SK-N-SH (cell line): ENCODE measurements around the gene R3HDM1. TPM values are rescaled to one million over a fixed set of nuclear protein-coding genes. Genes with fewer than 3 reads are reported as not detected.

Experiments used
- CTCF ChIA-PET: fragments of 300-600, 350-600 bp; formaldehyde crosslinking; extraction: SDS; loops from one replicate; lab custom pipeline; 2021; lab: Yijun Ruan, JAX
- POLR2A ChIA-PET: fragments of 350-600 bp; sonication (Branson Sonifier 250); formaldehyde crosslinking; extraction: SDS; loops from one replicate; lab custom pipeline; 2020; ENCODE audit warnings: antibody characterized with exemption, inconsistent platforms; lab: Yijun Ruan, JAX
- DNase-seq: peaks from one replicate; pipeline ENCODE4 v3.0.0; 2012
- H2AFZ ChIP-seq: fragments of 200-600 bp; sonication (generic); 2 replicates; pipeline ENCODE4 v1.8.1; 2016; ENCODE audit warnings: antibody characterized with exemption, mild to moderate bottlenecking, low read depth
- H3F3A ChIP-seq: fragments of 200-600 bp; sonication (generic); replicated peaks from 2 replicates; pipeline ENCODE3; 2016; ENCODE audit warnings: antibody characterized with exemption, mild to moderate bottlenecking; ENCODE audit not compliant: insufficient read depth
- H3K27ac ChIP-seq, 2 experiments: fragments of 200-500 bp in 1 of 2; fragments of 200-600 bp in 1 of 2; sonication (Bioruptor generic) in 1 of 2; sonication (generic), shearing (Covaris generic) in 1 of 2; 2 replicates each; pipeline versions ENCODE4 v1.5.1 to v1.6.1; 2014 to 2016; ENCODE audit warnings: low read depth in 2 of 2, inconsistent platforms in 1 of 2, low read length in 1 of 2, mild to moderate bottlenecking in 1 of 2, mixed read lengths in 1 of 2
- H3K27me3 ChIP-seq: fragments of 200-600 bp; sonication (generic), shearing (Covaris generic); 2 replicates; pipeline ENCODE4 v1.6.1; 2016; ENCODE audit warnings: mixed run types; ENCODE audit not compliant: insufficient read depth
- H3K36me3 ChIP-seq, 2 experiments: fragments of 200-500 bp in 1 of 2; fragments of 200-600 bp in 1 of 2; sonication (Bioruptor generic) in 1 of 2; sonication (generic) in 1 of 2; replicated peaks in 1 of 2; 2 replicates each; pipeline versions ENCODE3 to v1.5.1; 2014 to 2016; ENCODE audit warnings: low read length in 1 of 2, mild to moderate bottlenecking in 1 of 2; ENCODE audit not compliant: insufficient read depth in 2 of 2, control insufficient read depth in 1 of 2
- H3K4me1 ChIP-seq, 2 experiments: fragments of 200-500 bp in 1 of 2; fragments of 200-600 bp in 1 of 2; sonication (Bioruptor generic) in 1 of 2; sonication (generic), shearing (Covaris generic) in 1 of 2; 2 replicates each; pipeline versions ENCODE4 v1.5.1 to v1.6.1; 2014 to 2016; ENCODE audit warnings: low read depth in 1 of 2, low read length in 1 of 2, mixed run types in 1 of 2; ENCODE audit not compliant: insufficient read depth in 2 of 2, control insufficient read depth in 1 of 2
- H3K4me2 ChIP-seq: fragments of 200-600 bp; sonication (generic), shearing (Covaris generic); 2 replicates; pipeline ENCODE4 v1.6.1; 2017; ENCODE audit warnings: mixed run types
- H3K4me3 ChIP-seq, 2 experiments: fragments of 200-500 bp in 1 of 2; fragments of 200-600 bp in 1 of 2; sonication (Bioruptor generic) in 1 of 2; sonication (generic), shearing (Covaris generic) in 1 of 2; 2 replicates each; pipeline versions ENCODE4 v1.5.1 to v1.8.1; 2014 to 2016; ENCODE audit warnings: low read depth in 2 of 2, inconsistent platforms in 1 of 2, low read length in 1 of 2, mild to moderate bottlenecking in 1 of 2, mixed read lengths in 1 of 2, moderate library complexity in 1 of 2
- H3K79me2 ChIP-seq: fragments of 200-600 bp; sonication (generic); 2 replicates; pipeline ENCODE4 v1.8.1; 2017; ENCODE audit warnings: mild to moderate bottlenecking; ENCODE audit not compliant: insufficient read depth
- H3K9ac ChIP-seq: fragments of 200-600 bp; sonication (generic); 2 replicates; pipeline ENCODE4 v1.6.1; 2017; ENCODE audit warnings: mixed run types
- H3K9me2 ChIP-seq: fragments of 200-600 bp; sonication (generic); 2 replicates; pipeline ENCODE4 v1.6.1; 2017; ENCODE audit warnings: mixed run types
- H3K9me3 ChIP-seq: fragments of 200-600 bp; sonication (generic); 2 replicates; pipeline ENCODE4 v1.6.1; 2017; ENCODE audit warnings: mixed run types, mild to moderate bottlenecking, moderate library complexity
- H4K20me1 ChIP-seq: fragments of 200-600 bp; sonication (generic); 2 replicates; pipeline ENCODE4 v1.6.1; 2017; ENCODE audit warnings: mild to moderate bottlenecking, mixed run types; ENCODE audit not compliant: insufficient read depth
- ELF1 ChIP-seq: IDR thresholded peaks from 2 replicates; pipeline ENCODE4 v1.4.0; 2012
- EP300 ChIP-seq, 2 experiments: IDR thresholded peaks; 2 replicates each; pipeline versions ENCODE4 v1.4.0 to v1.6.1; 2012; ENCODE audit warnings: borderline replicate concordance in 1 of 2, low read depth in 1 of 2, low read length in 1 of 2
- EZH2phosphoT487 ChIP-seq: fragments of 200-600 bp; sonication (generic); IDR thresholded peaks from 2 replicates; pipeline ENCODE4 v1.6.1; 2017; ENCODE audit warnings: low read depth, mixed run types, mild to moderate bottlenecking, antibody characterized with exemption, moderate library complexity, borderline replicate concordance
- FOSL2 ChIP-seq: IDR thresholded peaks from 2 replicates; pipeline ENCODE4 v1.4.0; 2012; ENCODE audit warnings: low read depth, mild to moderate bottlenecking, moderate library complexity, borderline replicate concordance
- FOXJ3 ChIP-seq: sonication (generic); formaldehyde crosslinking; IDR thresholded peaks from 2 replicates; pipeline ENCODE4 v1.5.1; 2020; ENCODE audit warnings: mild to moderate bottlenecking, missing genetic modification reagents
- FOXM1 ChIP-seq: IDR thresholded peaks from 2 replicates; pipeline ENCODE4 v1.4.0; 2012; ENCODE audit warnings: low read depth, mild to moderate bottlenecking
- JUND ChIP-seq: IDR thresholded peaks from 2 replicates; pipeline ENCODE4 v1.4.0; 2012
- MEF2A ChIP-seq: IDR thresholded peaks from 2 replicates; pipeline ENCODE4 v1.4.0; 2012; ENCODE audit warnings: low read depth, borderline replicate concordance
- MXI1 ChIP-seq: IDR thresholded peaks from 2 replicates; pipeline ENCODE4 v1.6.1; 2012; ENCODE audit warnings: mild to moderate bottlenecking, low read depth, low read length, improper control_type of control experiment
- POLR2AphosphoS5 ChIP-seq: IDR thresholded peaks from 2 replicates; pipeline ENCODE4 v1.6.1; 2012; ENCODE audit warnings: low read depth, low read length
- RAD21 ChIP-seq: IDR thresholded peaks from 2 replicates; pipeline ENCODE4 v1.6.1; 2012; ENCODE audit warnings: mild to moderate bottlenecking, low read length
- RFX5 ChIP-seq: IDR thresholded peaks from 2 replicates; pipeline ENCODE4 v1.6.1; 2012; ENCODE audit warnings: mild to moderate bottlenecking, improper control_type of control experiment, low read length
- SIN3A ChIP-seq: IDR thresholded peaks from 2 replicates; pipeline ENCODE4 v1.6.1; 2012; ENCODE audit warnings: low read depth, mild to moderate bottlenecking, low read length, moderate library complexity, borderline replicate concordance
- TCF12 ChIP-seq: IDR thresholded peaks from 2 replicates; pipeline ENCODE4 v1.4.0; 2012
- YY1 ChIP-seq: IDR thresholded peaks from 2 replicates; pipeline ENCODE4 v1.4.0; 2012; ENCODE audit warnings: low read depth, mild to moderate bottlenecking
- WGBS: methylation state at CpG from one replicate; pipeline ENCODE4 v1.1.6; 2017; ENCODE audit warnings: low lambda C conversion rate; 5-methylcytosine and 5-hydroxymethylcytosine counted together
- polyA plus RNA-seq, 3 experiments: library from polyadenylated mRNA; depleted of rRNA; stranded (reverse); fragments of >200 nt; gene quantifications; 2 replicates each; pipeline ENCODE4 v1.2.3, GENCODE V29; 2012
- TF ChIP-seq, protein P1 (sequence below): IDR thresholded peaks from 2 replicates; pipeline ENCODE4 v1.4.0; 2012; ENCODE audit warnings: low read depth, borderline replicate concordance
- TF ChIP-seq, protein P2 (sequence below): fragments of 150-350 bp; IDR thresholded peaks from 2 replicates; pipeline ENCODE4 v1.6.1; 2017; ENCODE audit warnings: antibody characterized with exemption, low read length, low read depth, borderline replicate concordance
- TF ChIP-seq, protein P3 (sequence below): IDR thresholded peaks from 2 replicates; pipeline ENCODE4 v1.4.0; 2012; ENCODE audit warnings: low read depth
- TF ChIP-seq, protein P4 (sequence below): fragments of 150-350 bp; IDR thresholded peaks from 2 replicates; pipeline ENCODE4 v1.6.1; 2016; ENCODE audit warnings: mild to moderate bottlenecking, low read depth, low read length
- TF ChIP-seq, protein P5 (sequence below): IDR thresholded peaks from 2 replicates; pipeline ENCODE4 v1.6.1; 2012; ENCODE audit warnings: mild to moderate bottlenecking, low read depth, low read length, moderate library complexity

The R3HDM1 gene
- polyA plus RNA-seq, 1 of the 3 experiments (the other 2 are of a cell fraction): 38.2 TPM

DNA sequence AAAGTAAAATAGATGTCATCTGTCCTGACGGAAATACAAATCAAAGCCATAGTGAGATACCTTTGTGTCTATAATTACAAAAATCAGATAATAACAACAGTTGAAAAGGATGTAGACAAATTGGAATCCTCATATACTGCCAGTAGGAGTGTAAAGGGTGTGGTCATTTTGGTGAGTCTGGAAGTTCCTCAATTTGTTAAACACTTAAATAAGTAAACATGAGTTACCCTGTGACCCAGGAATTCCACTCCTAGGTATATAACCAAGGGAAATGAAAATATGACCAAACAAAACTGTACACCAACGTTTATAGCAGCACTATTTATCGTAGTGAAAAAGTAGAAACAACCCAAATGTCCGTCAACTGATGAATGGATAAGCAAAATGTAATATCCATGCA, 24.0 kb downstream of the R3HDM1 start:
- H3K36me3 ChIP-seq: no peaks in the 10 kb centered on the region
- WGBS: 92% methylated on average over 4 of the region's 4 CpGs
- H3K4me3 ChIP-seq: no peak overlapping the region
- no peaks in the 10 kb centered on the region for H3K9me3 ChIP-seq
- ChIA-PET CTCF (no interaction called here), POLR2A (no interaction called here)
- no peak overlapping the region for H3K27ac ChIP-seq
- TF ChIP-seq MXI1: no peak
- no peak for TF ChIP-seq EP300 (IDR thresholded peaks at IDR 0.05; ENCODE audit: borderline replicate concordance in 1 of 2, low read depth in 1 of 2, low read length in 1 of 2)
- TF ChIP-seq FOXM1: no peak
- TF ChIP-seq, protein P1, sequence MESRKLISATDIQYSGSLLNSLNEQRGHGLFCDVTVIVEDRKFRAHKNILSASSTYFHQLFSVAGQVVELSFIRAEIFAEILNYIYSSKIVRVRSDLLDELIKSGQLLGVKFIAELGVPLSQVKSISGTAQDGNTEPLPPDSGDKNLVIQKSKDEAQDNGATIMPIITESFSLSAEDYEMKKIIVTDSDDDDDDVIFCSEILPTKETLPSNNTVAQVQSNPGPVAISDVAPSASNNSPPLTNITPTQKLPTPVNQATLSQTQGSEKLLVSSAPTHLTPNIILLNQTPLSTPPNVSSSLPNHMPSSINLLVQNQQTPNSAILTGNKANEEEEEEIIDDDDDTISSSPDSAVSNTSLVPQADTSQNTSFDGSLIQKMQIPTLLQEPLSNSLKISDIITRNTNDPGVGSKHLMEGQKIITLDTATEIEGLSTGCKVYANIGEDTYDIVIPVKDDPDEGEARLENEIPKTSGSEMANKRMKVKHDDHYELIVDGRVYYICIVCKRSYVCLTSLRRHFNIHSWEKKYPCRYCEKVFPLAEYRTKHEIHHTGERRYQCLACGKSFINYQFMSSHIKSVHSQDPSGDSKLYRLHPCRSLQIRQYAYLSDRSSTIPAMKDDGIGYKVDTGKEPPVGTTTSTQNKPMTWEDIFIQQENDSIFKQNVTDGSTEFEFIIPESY: no peak
- TF ChIP-seq FOXJ3: no peak
- TF ChIP-seq TCF12: no peak
- TF ChIP-seq JUND: no peak
- TF ChIP-seq SIN3A: no peak
- no peak for TF ChIP-seq ELF1
- TF ChIP-seq, protein P2, sequence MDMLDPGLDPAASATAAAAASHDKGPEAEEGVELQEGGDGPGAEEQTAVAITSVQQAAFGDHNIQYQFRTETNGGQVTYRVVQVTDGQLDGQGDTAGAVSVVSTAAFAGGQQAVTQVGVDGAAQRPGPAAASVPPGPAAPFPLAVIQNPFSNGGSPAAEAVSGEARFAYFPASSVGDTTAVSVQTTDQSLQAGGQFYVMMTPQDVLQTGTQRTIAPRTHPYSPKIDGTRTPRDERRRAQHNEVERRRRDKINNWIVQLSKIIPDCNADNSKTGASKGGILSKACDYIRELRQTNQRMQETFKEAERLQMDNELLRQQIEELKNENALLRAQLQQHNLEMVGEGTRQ: no peak
- TF ChIP-seq EZH2phosphoT487: no peak
- H3K9ac ChIP-seq: no peak overlapping the region
- 0 out of 2 replicates have a peak, but pooled peaks cover 4% of the 10 kb centered on the region for H4K20me1 ChIP-seq
- H2AFZ ChIP-seq: no peak overlapping the region
- no peak overlapping the region for H3K4me2 ChIP-seq
- DNase-seq: no peak
- no peaks in the 10 kb centered on the region for H3K27me3 ChIP-seq
- H3K9me2 ChIP-seq: no peaks in the 10 kb centered on the region
- peaks cover 75% of the 10 kb centered on the region for H3K79me2 ChIP-seq
- peaks cover 0 to 2% of the 10 kb centered on the region in 2 experiments; a peak in 1 of 4 replicates for H3K4me1 ChIP-seq
- no peaks in the 10 kb centered on the region for H3F3A ChIP-seq

DNA sequence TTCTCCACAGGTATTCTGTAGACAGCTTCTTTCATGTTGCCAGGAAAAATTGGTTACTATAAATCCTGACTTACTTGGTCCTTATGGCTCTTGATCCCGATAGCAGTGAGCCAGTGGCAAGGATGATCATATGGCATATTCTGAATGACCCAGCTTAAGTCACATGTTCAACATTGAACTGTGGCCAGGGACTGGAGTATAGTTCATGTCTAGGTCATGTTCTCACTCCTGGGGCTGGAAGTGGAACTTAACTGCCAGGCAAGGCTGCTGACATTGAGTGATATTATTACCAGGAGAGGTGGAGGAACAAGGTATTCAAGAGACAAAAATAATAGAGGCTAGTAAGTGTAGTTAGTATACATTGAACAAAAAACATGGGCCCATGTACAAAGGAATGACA, 26.2 kb downstream of the R3HDM1 start:
- H3K79me2 ChIP-seq: peaks cover 65% of the 10 kb centered on the region
- peaks cover 0 to 8% of the 10 kb centered on the region in 2 experiments for H3K36me3 ChIP-seq
- no peak overlapping the region for H3K4me3 ChIP-seq
- H4K20me1 ChIP-seq: 0 out of 2 replicates have a peak, but pooled peaks cover 4% of the 10 kb centered on the region
- H3K4me2 ChIP-seq: no peak overlapping the region
- WGBS: 100% methylated on average over 1 of the region's 1 CpG
- no peak overlapping the region for H3K9ac ChIP-seq
- POLR2A ChIA-PET: no interaction called here
- no peak overlapping the region for H2AFZ ChIP-seq
- H3K27ac ChIP-seq: no peak overlapping the region
- DNase-seq: no peak
- H3K4me1 ChIP-seq: peaks cover 0 to 2% of the 10 kb centered on the region in 2 experiments; a peak in 1 of 4 replicates
- no peaks in the 10 kb centered on the region for H3F3A ChIP-seq
- CTCF ChIA-PET: interaction anchor here (1.1 kb wide), 1 partner anchor 16 kb away, joined by 5 read pairs; no protein-coding TSS in a partner anchor
- H3K9me3 ChIP-seq: no peaks in the 10 kb centered on the region
- H3K9me2 ChIP-seq: no peaks in the 10 kb centered on the region
- H3K27me3 ChIP-seq: no peaks in the 10 kb centered on the region
- TF ChIP-seq RAD21 (no peak), FOXM1 (no peak), MEF2A (no peak), FOSL2 (no peak), YY1 (no peak), RFX5 (no peak), JUND (no peak), FOXJ3 (no peak), EZH2phosphoT487 (no peak), SIN3A (no peak), EP300 (IDR thresholded peaks at IDR 0.05; ENCODE audit: borderline replicate concordance in 1 of 2, low read depth in 1 of 2, low read length in 1 of 2) (no peak), ELF1 (no peak), POLR2AphosphoS5 (no peak)
- TF ChIP-seq, protein P3, sequence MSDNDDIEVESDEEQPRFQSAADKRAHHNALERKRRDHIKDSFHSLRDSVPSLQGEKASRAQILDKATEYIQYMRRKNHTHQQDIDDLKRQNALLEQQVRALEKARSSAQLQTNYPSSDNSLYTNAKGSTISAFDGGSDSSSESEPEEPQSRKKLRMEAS: no peak
- TF ChIP-seq, protein P4, sequence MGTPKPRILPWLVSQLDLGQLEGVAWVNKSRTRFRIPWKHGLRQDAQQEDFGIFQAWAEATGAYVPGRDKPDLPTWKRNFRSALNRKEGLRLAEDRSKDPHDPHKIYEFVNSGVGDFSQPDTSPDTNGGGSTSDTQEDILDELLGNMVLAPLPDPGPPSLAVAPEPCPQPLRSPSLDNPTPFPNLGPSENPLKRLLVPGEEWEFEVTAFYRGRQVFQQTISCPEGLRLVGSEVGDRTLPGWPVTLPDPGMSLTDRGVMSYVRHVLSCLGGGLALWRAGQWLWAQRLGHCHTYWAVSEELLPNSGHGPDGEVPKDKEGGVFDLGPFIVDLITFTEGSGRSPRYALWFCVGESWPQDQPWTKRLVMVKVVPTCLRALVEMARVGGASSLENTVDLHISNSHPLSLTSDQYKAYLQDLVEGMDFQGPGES: no peak
- TF ChIP-seq, protein P5, sequence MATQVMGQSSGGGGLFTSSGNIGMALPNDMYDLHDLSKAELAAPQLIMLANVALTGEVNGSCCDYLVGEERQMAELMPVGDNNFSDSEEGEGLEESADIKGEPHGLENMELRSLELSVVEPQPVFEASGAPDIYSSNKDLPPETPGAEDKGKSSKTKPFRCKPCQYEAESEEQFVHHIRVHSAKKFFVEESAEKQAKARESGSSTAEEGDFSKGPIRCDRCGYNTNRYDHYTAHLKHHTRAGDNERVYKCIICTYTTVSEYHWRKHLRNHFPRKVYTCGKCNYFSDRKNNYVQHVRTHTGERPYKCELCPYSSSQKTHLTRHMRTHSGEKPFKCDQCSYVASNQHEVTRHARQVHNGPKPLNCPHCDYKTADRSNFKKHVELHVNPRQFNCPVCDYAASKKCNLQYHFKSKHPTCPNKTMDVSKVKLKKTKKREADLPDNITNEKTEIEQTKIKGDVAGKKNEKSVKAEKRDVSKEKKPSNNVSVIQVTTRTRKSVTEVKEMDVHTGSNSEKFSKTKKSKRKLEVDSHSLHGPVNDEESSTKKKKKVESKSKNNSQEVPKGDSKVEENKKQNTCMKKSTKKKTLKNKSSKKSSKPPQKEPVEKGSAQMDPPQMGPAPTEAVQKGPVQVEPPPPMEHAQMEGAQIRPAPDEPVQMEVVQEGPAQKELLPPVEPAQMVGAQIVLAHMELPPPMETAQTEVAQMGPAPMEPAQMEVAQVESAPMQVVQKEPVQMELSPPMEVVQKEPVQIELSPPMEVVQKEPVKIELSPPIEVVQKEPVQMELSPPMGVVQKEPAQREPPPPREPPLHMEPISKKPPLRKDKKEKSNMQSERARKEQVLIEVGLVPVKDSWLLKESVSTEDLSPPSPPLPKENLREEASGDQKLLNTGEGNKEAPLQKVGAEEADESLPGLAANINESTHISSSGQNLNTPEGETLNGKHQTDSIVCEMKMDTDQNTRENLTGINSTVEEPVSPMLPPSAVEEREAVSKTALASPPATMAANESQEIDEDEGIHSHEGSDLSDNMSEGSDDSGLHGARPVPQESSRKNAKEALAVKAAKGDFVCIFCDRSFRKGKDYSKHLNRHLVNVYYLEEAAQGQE: no peak
